Measurements from ENCODE around the gene ATE1.

DNA sequence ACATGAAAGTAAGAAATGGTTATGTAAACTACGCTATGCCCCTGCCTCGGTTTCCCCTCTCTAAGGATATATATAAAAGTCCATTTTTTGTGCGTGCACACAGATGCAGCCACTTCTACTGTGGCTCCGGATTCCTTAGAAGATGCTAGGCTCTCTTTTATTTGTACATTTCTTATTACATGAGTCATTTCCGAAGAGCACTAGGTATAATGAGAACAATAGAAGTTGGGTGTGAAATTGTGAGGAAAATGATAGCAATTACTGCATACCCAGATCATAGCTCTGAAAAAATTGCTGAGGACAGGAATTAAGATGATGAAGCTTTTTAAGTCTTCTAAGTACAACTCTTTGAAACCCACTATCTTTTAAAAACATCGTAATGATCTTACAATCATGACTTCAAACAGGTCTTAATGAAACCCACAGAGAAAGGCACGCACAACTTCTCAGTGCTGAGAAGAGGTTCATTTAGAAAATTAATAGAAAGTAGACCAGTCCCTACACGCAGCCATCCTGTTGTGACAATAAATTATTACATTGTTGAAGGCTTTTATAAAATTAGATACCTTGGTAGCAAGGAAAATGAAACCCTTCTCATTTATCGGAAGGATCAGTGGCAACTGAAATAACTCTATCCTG, 233.4 kb downstream of the ATE1 start:
- TF ChIP-seq ZNF317 (CRISPR knock-in tag; IDR thresholded peaks at IDR 0.05; ENCODE audit: borderline replicate concordance, low read depth) (no peak), ZNF416 (CRISPR knock-in tag; IDR thresholded peaks at IDR 0.05) (no peak), TP53 (CRISPR knock-in tag; IDR thresholded peaks at IDR 0.05) (no peak), GRHL2 (CRISPR knock-in tag; IDR thresholded peaks at IDR 0.05; ENCODE audit: insufficient replicate concordance, severe bottlenecking) (no peak)
- TF ChIP-seq, protein P1, sequence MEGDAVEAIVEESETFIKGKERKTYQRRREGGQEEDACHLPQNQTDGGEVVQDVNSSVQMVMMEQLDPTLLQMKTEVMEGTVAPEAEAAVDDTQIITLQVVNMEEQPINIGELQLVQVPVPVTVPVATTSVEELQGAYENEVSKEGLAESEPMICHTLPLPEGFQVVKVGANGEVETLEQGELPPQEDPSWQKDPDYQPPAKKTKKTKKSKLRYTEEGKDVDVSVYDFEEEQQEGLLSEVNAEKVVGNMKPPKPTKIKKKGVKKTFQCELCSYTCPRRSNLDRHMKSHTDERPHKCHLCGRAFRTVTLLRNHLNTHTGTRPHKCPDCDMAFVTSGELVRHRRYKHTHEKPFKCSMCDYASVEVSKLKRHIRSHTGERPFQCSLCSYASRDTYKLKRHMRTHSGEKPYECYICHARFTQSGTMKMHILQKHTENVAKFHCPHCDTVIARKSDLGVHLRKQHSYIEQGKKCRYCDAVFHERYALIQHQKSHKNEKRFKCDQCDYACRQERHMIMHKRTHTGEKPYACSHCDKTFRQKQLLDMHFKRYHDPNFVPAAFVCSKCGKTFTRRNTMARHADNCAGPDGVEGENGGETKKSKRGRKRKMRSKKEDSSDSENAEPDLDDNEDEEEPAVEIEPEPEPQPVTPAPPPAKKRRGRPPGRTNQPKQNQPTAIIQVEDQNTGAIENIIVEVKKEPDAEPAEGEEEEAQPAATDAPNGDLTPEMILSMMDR (IDR thresholded peaks at IDR 0.05): no peak
- TF ChIP-seq, protein P2, sequence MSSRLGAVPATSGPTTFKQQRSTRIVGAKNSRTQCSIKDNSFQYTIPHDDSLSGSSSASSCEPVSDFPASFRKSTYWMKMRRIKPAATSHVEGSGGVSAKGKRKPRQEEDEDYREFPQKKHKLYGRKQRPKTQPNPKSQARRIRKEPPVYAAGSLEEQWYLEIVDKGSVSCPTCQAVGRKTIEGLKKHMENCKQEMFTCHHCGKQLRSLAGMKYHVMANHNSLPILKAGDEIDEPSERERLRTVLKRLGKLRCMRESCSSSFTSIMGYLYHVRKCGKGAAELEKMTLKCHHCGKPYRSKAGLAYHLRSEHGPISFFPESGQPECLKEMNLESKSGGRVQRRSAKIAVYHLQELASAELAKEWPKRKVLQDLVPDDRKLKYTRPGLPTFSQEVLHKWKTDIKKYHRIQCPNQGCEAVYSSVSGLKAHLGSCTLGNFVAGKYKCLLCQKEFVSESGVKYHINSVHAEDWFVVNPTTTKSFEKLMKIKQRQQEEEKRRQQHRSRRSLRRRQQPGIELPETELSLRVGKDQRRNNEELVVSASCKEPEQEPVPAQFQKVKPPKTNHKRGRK (CRISPR knock-in tag; IDR thresholded peaks at IDR 0.05; ENCODE audit: borderline replicate concordance): no peak
- TF ChIP-seq, protein P3, sequence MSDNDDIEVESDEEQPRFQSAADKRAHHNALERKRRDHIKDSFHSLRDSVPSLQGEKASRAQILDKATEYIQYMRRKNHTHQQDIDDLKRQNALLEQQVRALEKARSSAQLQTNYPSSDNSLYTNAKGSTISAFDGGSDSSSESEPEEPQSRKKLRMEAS (CRISPR knock-in tag; IDR thresholded peaks at IDR 0.05): no peak

Measured in WTC11 (cell line).